Subcutaneous adipose tissue (tissue), 4 donors: Measurements from ENCODE around the gene GJB5. TPM values are rescaled to one million over a fixed set of nuclear protein-coding genes. Genes with fewer than 3 reads are reported as not detected.

Experiments used
- CTCF ChIP-seq: fragments of 450-650 bp; IDR thresholded peaks from one replicate; pipeline ENCODE4 v1.5.1; 2016; ENCODE audit warnings: low read depth, mild to moderate bottlenecking, control low read depth, antibody characterized with exemption, moderate library complexity
- total RNA-seq, 4 donors: library from RNA; depleted of rRNA; stranded (reverse); fragments of >200 nt; gene quantifications; one replicate each; pipeline ENCODE4 v1.1.0, GENCODE V29; 2016

Gene GJB5
- total RNA-seq, 4 donors from 2014 or later, result not detected

DNA sequence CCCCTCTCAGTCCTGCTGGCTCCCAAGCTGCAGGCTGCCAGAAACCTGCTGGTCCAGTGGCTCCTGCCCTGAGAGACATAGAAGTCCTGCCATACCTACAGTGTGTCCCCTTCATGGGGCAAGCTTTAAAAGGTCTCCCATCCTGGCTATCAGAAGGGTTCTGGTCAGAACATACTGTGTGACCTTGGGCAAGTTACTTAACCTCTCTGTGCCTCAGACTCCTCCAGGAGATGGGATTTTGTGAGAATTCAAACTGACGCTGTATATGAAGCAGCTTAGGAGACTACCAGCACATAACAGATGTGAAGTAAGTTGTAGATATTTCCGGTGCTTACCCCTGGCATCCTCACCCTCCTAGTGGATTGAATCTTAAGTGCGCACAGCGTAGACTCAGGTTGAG is 8.7 kb upstream of the GJB5 start:
- TF ChIP-seq CTCF, result no peak

GRCh38 chr1:34746785-34747637 is 7.8 kb upstream of the GJB5 start:
- no peak for TF ChIP-seq CTCF

GRCh38 chr1:34747638-34747941 is 7.3 kb upstream of the GJB5 start:
- no peak for TF ChIP-seq CTCF

DNA sequence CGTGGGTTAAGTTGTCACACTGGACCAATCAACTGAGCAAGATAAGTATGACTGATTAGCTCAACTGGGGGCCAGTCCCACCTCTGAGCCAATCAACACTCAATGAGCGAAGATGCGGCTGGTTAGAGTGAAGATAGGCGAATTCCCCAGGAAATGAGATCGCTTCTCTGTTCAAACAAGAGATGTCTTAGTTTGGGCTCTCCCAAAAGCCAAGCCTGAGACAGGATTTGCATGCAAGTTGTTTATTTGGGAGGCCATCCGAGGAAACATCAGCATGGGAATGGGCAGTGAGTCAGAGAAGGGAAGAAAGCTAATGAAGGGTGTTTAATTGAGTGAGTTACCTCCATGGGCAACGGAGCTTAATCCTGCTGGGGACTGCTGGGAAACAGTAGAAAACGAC is 4.9 kb upstream of the GJB5 start:
- TF ChIP-seq CTCF, result no peak

DNA sequence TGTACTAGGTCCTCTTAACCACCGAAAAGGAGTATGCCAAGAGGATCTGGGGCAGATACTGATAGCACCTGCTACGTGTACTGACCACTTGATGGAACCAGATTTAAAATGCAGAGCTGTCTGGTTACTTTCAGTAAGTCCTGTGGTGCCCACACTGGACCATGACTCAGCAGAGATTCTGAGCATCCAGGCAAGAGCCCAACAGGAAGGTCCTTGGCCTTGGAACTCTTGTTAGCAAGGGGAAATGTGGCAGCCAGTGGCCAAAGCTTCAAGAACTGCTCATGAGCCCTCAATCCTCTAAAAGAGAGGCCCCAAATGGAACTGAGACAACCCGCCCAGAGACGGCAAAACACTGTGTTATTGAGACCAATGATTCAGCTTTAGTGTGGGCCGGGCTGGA is 4.2 kb upstream of the GJB5 start:
- no peak for TF ChIP-seq CTCF

- TF ChIP-seq CTCF, result no peak
These were observed 1.7 kb upstream of the GJB5 start for GRCh38 chr1:34753163-34753562.

- no peak for TF ChIP-seq CTCF
These were observed 1.1 kb downstream of the GJB5 start for GRCh38 chr1:34755961-34756360.
